SK-N-DZ (cell line): Measurements from ENCODE around the gene SLC1A4. TPM values are rescaled to one million over a fixed set of nuclear protein-coding genes. Genes with fewer than 3 reads are reported as not detected.
"Not testable (repeated sequence)": the region's sequence is repeated elsewhere in the genome, so short reads cannot be mapped to it uniquely, and the experiment has no call there.

Source experiments
- DNase-seq: peaks from one replicate; pipeline ENCODE4 v3.0.0-alpha.2; 2015; ENCODE audit warnings: low spot score
- polyA plus RNA-seq, 2 experiments: library from polyadenylated mRNA; depleted of rRNA; stranded (reverse); fragments of >200 nt; gene quantifications; 2 replicates each; pipeline ENCODE4 v1.2.3, GENCODE V29; 2014

The SLC1A4 gene
- 14.7 and 20.7 TPM in 2 replicates for polyA plus RNA-seq (2014; cell fraction: cytosol; rRNA removed)
- polyA plus RNA-seq (2014; cell fraction: nucleus; rRNA removed), result 8.0 and 10.0 TPM in 2 replicates

- peak; percentile 88 for DNase-seq
Measured at GRCh38 chr2:64989126-64989981, at the start of gene SLC1A4. SLC1A4 (plus strand) TSS chr2:64989399; CDS start chr2:64989644, 245 bp downstream.

- no peak for DNase-seq
Measured at GRCh38 chr2:64941143-64941542, 48.1 kb upstream of the SLC1A4 start.

- DNase-seq, result no peak
Measured at GRCh38 chr2:64941801-64942200, 47.4 kb upstream of the SLC1A4 start.

GRCh38 chr2:64942693-64943092 is 46.5 kb upstream of the SLC1A4 start:
- no peak for DNase-seq

- no peak for DNase-seq
Measured at GRCh38 chr2:64943387-64944150, 45.6 kb upstream of the SLC1A4 start.

- DNase-seq, result no peak
Measured at GRCh38 chr2:64944484-64944883, 44.7 kb upstream of the SLC1A4 start.

GRCh38 chr2:64945973-64946768 is 43.0 kb upstream of the SLC1A4 start:
- no peak for DNase-seq

- DNase-seq, result no peak
Measured at GRCh38 chr2:64946769-64947247, 42.4 kb upstream of the SLC1A4 start.

GRCh38 chr2:64947885-64948284 is 41.3 kb upstream of the SLC1A4 start:
- DNase-seq, result no peak

GRCh38 chr2:64950226-64951160 is 38.7 kb upstream of the SLC1A4 start:
- no peak for DNase-seq

GRCh38 chr2:64951306-64951953 is 37.8 kb upstream of the SLC1A4 start:
- no peak for DNase-seq

- DNase-seq, result no peak
Measured at GRCh38 chr2:64952096-64952495, 37.1 kb upstream of the SLC1A4 start.

GRCh38 chr2:64952511-64953482 is 36.4 kb upstream of the SLC1A4 start:
- DNase-seq, result no peak

GRCh38 chr2:64955467-64955866 is 33.7 kb upstream of the SLC1A4 start:
- no peak for DNase-seq

GRCh38 chr2:64957109-64957903 is 31.9 kb upstream of the SLC1A4 start:
- DNase-seq, result no peak

GRCh38 chr2:64958556-64958955 is 30.6 kb upstream of the SLC1A4 start:
- DNase-seq, result no peak

- peak; percentile 76 for DNase-seq
Measured at GRCh38 chr2:64960819-64961218, 28.4 kb upstream of the SLC1A4 start.

- not testable (repeated sequence) for DNase-seq
Measured at GRCh38 chr2:64963138-64963537, 26.1 kb upstream of the SLC1A4 start.
